ENCODE data around the gene IER3.

IER3 gene

DNA sequence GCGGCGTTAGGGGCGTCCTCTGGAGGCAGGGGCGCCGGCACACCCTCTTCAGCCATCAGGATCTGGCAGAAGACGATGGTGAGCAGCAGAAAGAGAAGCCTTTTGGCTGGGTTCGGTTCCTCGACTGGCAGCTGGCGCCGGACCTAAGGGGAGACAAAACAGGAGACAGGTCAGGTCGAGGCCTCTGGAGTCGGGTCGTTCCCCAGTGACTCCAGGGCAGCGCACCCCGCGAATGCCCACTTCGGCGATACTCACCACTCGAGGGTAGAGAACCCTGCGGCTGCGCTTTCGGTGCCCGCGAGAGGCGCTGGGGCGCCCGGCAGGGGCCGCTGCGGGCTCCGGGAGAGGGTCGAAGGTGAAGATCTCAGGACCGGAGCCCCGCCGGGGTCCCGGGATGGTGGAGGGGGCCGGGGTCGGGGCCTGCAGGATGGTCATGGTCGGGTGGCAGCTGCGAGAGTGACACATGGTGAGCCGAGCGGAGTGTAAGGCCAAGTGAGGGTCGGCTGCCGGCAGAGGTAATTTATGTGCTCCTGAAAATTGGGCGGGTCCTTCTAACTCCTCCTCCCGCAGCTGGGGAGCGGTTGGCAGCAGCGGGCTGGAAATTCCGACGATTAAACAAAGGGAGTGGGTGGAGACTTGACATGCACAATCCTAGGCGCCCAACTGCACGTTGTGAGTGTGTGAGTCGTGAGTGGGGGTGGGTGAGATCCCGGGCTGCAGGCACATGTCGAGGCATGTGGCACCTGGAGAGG, at the start of gene IER3:
Gene IER3 (minus strand): TSS at position 494 of the 752 bp plus-strand sequence. CDS start 29 bp downstream, at position 465.
- DNase-seq, result peak; percentile 43 to 74 (median 62)

DNA sequence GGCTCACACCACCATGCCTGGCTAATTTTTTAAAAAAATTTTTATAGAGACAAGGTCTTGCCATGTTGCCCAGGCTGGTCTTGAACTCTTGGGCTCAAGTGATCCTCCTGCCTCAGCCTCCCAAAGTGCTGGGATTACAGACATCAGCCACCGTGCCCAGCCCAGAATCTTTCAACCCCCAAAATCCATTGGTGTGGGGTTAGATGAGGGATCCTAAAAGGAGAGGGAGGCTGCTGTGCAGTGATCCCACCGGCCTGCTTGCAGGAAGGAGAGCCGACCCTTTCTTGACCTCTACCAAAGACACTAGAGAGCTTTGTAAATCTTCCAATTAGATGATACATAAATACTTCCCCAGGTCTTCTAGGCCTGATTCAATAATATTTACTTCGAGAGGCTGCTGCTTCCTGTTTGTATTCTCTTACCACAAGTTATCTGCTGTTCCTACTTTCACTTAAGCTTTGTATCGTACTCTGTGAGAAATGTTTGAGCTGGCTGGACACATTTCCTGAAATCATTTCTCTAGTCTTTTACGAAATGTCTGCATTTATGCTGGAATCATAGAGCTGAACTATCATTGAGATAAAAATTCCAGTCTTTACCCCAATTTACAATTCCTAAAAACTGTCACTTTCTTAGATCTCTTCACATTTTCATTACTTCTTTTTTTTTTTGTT, 49.3 kb upstream of the IER3 start:
- DNase-seq, result no peak

- DNase-seq, result no peak
These were observed 48.4 kb upstream of the IER3 start for GRCh38 chr6:30792786-30793185.

DNA sequence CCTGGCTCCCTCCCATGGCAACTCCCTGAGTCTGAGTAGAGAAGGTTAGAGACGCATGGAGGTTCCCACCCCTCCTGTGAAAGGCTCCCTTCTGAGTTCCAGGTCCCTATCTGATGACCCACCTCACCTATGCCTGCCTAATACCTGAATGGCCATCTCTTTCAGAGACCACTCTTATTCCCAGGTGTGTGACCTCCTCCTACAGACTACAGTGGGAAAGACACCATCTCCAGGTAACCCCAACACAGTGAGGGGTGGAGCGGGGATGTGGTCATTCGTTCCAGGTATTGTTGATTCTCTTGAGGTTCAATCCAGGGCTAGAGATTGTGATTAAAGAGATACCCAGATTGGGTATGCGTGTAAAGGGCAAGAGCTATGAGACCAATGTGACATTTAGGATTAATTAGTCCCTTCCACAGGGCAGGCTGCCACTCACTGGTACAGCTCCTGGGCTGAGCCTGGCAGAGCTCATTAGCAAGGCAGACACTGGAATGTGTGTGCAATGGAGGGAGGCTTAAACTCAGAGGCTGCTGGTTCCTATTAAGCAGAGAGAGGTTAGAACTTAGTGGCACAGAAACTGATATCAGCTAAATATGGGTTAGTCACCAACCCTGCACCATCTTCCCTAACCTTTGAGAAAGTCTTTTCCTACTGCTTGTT, 46.5 kb upstream of the IER3 start:
- DNase-seq, result no peak

GRCh38 chr6:30789606-30790005, 45.3 kb upstream of the IER3 start:
- DNase-seq, result no peak

DNA sequence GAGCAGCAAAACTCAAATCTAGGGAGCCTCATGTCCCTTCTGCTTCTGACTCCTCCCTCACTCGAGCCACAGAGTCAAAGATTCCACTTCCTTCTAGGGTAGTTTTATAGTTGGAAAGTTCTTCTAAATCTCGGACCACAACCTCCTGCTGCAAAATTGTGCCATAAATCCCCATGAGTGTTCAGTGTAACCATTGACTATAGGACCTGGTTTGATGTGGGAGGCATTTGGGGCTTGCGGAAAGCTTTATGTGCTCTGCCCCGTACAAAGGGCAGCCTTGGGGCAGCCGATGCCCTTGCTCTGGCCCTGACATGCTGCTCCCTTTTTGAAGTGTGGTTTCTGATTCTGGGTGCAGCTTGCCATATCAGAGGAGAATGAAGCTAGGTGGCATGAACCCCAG, 43.6 kb upstream of the IER3 start:
- no peak for DNase-seq

GRCh38 chr6:30782425-30783014, 38.2 kb upstream of the IER3 start:
- no peak for DNase-seq

- no peak for DNase-seq
These were observed 37.5 kb upstream of the IER3 start for GRCh38 chr6:30781743-30782424.

GRCh38 chr6:30781395-30781742, 37.0 kb upstream of the IER3 start:
- DNase-seq, result no peak

DNA sequence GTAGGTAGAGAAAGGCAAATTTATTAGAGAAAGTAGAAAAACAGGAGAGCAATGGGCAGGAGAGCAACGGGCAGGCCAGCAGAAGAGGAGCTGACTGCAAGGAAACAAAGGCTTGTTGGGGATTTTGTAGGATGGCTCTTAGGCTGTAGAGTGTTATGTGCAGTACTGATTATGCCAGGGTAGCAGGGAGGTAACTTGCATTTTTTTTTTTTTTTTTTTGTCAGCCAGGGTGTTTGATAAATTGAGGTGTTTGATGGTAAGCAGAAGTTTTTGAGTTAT, 36.2 kb upstream of the IER3 start:
- DNase-seq, result no peak

- DNase-seq, result no peak
These were observed 35.7 kb upstream of the IER3 start for GRCh38 chr6:30779850-30780641.

DNA sequence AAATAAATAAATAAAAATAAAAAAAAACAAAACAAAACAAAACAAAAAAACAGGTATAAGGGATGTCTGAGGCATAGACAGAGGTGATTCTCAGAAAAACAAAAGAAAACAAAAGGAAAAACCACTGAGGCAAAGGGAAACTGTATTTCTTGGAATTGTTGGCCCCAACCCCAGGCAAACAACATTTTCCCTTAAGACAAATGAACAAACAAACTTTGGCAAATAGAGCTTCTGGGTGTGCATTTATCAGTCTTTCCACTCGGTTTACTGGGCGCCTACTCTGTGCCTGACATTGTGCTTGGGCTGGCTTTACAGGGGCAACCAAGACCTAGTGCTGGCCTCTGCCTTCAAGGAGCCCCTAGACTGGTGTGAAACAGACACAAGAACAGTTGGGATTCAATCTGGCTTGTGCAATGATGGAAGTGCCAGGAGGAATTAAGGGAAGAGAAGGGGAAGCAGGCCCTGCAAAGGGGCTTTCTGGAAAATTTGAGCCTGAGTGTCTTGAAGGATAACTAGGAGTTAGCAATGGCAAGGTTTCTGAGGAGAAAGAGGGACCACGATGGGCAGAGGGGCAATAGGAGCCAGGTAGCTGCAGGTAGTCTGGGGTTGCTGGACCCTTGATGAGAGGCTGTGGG, 33.8 kb upstream of the IER3 start:
- no peak for DNase-seq

DNA sequence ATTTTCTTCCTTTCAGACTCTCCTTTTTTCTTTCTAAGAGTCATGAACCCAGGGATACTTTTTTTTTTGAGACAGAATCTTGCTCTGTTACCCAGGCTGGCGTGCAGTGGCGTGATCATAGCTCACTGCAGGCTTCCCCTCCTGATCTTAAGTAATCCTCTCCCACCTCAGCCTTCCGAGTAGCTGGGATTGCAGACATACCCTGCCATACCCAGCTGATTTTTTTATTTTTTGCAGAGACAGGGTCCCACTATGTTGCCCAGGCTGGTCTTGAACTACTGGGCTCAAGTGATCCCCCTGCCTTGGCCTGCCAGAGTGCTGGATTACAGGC, 32.8 kb upstream of the IER3 start:
- DNase-seq, result no peak

GRCh38 chr6:30776390-30777154, 32.2 kb upstream of the IER3 start:
- DNase-seq, result no peak

DNA sequence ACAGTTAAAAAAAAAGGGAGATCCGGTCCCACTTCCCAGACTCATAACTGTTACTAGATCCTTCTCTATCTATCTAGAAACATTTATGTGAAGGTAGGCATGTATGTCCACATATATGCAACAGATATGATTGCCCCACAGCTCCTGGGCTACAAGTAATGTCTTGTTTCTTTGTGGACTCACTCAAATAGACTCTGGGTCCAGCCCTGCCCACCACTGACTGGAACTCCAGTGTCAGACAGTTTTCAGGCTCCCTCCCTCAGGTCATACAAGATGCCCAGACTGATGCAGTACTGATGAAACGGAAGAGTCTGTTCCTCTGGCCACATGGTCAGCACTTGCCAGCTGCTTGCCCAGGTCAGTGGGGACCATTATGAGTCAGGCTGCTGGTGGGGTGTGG, 30.8 kb upstream of the IER3 start:
- DNase-seq, result no peak

DNA sequence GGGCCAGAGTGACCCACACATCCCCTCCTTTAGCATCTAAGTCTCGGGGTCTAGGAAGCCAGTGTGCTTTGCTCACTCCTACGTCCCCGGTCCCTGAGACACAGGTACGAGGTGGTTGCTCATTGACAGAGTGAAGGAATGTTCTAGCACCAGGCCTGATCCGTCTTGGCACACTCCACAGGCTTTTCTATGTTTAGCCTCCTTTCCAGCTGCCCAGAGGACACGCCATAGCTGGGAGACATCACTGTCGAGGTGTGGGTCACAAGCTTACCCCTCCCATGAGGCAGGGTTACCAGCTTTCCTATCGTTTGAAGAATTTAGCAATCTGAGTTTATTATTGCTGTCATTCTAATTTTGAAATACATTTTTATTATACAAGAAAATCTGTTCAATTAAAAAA, 30.4 kb upstream of the IER3 start:
- no peak for DNase-seq

DNA sequence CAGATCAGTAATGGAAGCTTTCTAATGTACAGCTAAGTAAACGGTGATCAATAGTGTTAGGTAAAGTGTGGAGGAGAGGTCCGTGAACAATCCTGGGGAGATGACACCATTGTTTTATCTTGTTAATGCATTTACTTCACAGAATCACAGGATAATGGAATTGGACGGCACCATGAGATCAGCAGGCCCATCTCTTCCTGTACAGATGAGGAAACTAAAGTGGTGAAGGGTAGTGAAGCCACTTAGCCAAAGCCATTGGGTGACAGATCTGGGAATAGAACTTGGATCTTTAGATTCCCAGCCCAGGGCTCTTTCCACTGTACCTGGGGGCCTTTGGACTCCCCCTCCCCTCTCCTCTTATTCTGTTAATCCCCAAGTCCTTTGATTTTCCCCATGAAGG, 26.2 kb upstream of the IER3 start:
- DNase-seq, result no peak

DNA sequence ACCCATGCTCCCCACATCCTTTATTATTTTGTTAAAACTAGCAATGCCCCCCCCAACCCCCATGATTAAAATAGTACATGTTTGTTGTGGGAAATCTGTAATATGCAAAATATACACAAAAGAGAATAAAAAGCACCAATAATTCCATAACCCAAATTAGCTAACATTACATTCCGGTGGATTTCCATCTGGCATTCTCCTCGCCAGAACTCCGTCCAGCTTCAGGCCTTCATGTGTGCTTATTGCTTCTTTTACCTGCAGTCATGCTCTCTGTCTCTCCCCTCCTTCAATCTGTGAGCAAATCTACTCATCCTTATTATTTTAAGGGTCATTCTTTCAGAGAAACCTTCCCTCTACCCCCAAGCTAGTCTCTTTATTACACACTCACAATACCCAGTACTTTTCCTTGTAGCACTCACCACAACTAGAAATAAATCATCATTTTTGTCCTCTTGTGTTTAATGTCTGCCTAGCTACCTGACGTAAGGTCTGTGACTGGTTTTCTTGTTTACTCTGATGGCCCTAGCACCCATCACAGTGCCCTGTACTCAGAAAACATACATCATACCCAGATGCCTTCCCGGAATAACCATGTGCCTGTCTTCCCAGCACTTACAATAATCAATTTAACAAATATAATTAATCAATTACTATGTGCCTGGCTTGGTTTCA, 25.6 kb upstream of the IER3 start:
- DNase-seq, result no peak

DNA sequence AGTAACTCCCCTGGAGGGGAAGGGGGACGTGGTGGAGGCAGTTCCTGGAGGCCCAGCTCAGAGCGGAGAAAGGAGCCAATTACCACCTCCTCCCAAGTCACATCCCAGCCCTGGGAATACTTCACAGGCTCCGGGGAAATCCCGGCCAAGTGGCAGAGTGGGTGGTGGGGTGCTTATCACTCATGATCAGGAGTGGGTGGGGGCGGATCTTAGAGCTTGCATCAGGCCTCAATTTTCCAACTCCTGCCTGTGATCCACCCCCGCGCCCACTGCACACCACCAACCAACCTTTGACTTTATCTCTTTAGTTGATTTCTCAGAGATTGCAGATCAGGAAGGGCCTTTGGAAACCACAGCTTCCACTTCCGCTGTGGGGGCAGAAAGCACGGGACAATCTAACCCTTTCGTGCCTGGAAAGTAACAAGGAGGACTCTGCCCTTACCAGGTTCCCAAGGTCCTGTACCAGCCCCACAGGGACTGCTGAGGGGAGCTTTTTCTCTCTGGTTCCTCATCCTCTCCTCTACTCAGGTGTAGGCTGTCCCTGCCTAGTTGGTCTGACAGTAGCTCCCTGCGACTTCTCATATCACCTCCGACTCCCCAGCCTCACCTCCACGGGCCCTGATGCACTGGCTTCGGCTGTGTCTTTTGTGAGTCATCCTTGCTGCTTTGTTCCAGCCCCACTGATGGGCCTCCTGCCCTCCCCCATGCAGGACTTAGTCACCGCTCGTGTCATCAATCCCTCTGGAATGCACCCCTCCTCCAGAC, 24.9 kb upstream of the IER3 start:
- DNase-seq, result peak; percentile 19 to 52 (median 27)

DNA sequence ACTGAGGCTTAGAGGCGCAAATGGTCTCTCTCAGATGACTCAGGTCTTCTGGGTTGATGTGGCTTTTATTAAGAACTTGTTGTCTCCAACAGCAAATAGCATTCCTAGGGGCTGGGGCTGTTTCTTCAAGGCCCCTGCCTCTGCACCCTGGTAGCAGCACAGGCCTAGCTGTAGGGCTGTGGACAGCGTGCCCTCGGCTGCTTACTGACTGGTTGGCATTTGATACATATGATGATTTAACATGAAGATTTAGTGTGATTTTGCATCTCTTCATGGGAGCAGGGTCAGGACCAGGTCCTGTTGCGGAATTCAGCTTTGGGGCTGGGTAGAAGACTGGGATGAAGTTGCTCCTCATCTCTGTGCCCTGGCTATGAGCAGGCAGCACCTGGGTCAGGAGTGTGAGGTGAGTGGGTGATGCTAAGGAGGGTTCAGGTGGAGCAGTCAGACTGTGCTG, 24.3 kb upstream of the IER3 start:
- DNase-seq, result no peak
